Endometrial microvascular endothelial cells (primary cell): ENCODE results near the gene SIRPA. TPM values are rescaled to one million over a fixed set of nuclear protein-coding genes. Genes with fewer than 3 reads are reported as not detected.

Experiments
- in situ Hi-C: cut with HindIII; loops from 2 replicates; pipeline ENCODE4 v1.10.0; 2017; ENCODE audit warnings: low sequenced_read_pairs, low pct_unique_long_range_greater_than_20kb; ENCODE audit errors: inconsistent ontology term
- total RNA-seq: library from RNA; depleted of rRNA; stranded (reverse); fragments of >200 nt; gene quantifications from one replicate; pipeline ENCODE4 v1.2.3, GENCODE V29; 2015; ENCODE audit errors: inconsistent ontology term

SIRPA gene
- total RNA-seq, 1 donor from 2014 or later: 14.0 TPM

GRCh38 chr20:1922786-1923185, 27.6 kb downstream of the SIRPA start:
- in situ Hi-C loops: no loop called here

- in situ Hi-C loops: no loop called here
These were observed 30.0 kb downstream of the SIRPA start for GRCh38 chr20:1924910-1925861.

- in situ Hi-C loops: no loop called here
These were observed 31.0 kb downstream of the SIRPA start for GRCh38 chr20:1926237-1926636.

DNA sequence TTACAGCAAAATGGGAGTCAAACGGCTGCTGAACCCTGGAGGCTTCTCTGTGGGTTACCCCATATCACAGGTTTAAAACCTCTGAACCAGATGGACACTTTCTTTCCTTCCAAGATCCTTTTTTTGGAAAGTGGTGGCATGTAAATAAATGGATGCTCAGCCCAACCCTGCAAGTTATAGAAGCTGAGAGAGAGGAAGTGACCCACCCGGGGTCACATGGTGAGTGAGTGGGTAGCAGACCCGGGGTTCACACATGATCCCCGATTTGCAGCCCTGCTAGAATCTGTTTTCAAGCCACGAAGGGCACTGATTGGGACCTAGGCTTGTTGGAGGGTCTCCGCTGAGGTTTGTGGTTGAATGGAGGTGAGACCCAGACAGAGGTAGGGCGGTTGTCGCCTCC, 32.0 kb downstream of the SIRPA start:
- in situ Hi-C loops: no loop called here

DNA sequence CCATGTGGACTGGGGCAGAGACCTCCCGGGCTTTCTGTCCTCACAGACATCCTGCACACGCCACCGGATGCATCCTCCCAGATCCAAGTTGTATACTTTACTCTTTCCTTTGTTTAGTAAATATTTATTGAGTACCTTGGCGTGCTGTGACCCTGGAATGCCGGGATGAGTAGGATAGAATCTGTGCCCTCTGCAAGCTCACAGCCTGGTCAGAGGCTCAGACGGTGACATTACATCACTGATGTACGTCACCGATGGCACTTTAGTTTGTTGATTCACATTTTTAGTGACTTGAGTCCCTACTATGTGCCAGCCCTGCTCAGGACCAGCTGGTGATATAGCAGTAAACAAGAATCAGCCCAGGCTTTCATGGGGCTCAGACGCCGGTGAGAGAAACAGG, 32.9 kb downstream of the SIRPA start:
- in situ Hi-C loops: no loop called here

- in situ Hi-C loops: no loop called here
These were observed 33.6 kb downstream of the SIRPA start for GRCh38 chr20:1928782-1929181.

DNA sequence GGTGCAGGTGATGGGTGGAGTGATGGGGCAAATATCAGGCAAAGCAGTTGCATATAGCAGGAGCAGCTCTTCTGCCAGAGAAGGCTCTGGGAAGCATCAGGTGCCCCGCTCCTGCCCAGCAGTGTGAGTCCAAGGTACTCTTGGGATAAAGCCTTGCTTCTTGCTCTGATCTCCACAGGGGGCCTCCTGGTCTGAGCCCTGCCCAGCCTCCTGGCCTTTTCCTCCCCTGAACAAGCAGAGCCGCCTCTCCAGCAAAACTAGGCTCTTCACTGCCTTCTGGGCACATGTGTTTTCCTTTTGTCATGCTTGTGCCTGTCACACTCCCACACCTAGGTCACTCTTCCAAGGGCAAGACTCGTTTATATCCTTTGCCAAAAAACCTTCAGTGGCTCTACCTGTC, 34.3 kb downstream of the SIRPA start:
- in situ Hi-C loops: no loop called here

GRCh38 chr20:1930165-1930564, 35.0 kb downstream of the SIRPA start:
- in situ Hi-C loops: no loop called here

- in situ Hi-C loops: no loop called here
These were observed 36.6 kb downstream of the SIRPA start for GRCh38 chr20:1931830-1932229.

DNA sequence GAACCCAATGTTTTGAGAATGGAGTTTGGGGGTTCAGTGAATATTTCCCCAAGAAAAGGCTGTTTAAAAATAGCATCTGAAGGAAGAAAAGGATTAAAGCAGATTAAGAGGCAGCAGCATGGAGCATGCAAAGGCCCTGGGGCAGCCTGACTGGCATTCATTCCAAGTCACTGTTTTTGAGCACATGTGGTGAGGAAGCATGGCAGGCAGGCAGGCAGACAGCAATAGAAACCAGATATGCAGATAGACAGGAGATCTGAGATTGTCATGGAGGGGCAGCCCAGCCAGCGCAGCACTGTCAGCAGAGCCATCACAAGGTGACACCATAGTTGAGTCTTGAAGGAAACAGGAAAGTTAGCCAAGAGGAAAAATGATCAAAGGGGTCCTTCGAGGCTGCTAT, 37.8 kb downstream of the SIRPA start:
- in situ Hi-C loops: no loop called here

GRCh38 chr20:1933465-1933870, 38.3 kb downstream of the SIRPA start:
- in situ Hi-C loops: no loop called here

- in situ Hi-C loops: no loop called here
These were observed 38.9 kb downstream of the SIRPA start for GRCh38 chr20:1934156-1934555.

DNA sequence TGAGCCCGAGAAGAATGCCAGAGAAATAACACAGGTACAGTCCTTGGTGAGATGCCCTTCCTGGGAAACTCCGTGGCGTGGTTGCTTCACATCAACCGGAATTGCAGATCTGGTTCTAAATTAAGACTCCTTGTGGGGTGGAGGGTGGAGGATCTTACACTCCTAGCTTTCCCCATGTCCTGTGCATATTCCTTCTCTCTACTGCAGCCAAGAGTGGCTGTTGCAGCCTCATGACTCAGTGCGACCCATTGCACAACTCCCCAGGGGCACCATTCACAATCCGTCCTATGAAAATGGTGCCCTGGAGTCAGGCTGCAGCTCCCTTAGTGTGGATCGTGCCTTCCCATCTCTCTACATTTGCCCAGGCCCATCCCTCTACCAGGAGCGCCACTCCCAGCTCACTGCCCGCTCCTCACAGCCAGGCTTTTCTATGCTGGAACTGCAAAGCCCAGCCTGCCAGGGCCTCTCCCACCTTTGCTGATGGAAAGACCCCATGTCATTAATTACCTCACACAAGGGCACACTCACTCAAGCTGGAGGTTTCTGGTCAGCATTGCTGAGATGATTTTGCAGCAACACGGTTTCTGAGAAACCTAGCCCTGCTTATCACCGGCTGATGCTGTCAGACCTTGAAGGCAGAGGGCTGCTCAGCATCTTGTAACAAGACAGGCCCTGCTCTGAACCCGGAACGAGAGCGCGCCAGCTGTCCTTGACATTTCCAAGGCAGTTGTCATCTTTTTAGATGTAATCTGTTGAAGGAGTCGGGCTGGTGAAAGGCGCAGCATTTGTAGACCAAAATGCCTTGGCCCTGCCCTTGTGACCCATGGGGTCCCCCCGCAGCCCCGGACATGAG, 39.7 kb downstream of the SIRPA start:
- in situ Hi-C loops: no loop called here

DNA sequence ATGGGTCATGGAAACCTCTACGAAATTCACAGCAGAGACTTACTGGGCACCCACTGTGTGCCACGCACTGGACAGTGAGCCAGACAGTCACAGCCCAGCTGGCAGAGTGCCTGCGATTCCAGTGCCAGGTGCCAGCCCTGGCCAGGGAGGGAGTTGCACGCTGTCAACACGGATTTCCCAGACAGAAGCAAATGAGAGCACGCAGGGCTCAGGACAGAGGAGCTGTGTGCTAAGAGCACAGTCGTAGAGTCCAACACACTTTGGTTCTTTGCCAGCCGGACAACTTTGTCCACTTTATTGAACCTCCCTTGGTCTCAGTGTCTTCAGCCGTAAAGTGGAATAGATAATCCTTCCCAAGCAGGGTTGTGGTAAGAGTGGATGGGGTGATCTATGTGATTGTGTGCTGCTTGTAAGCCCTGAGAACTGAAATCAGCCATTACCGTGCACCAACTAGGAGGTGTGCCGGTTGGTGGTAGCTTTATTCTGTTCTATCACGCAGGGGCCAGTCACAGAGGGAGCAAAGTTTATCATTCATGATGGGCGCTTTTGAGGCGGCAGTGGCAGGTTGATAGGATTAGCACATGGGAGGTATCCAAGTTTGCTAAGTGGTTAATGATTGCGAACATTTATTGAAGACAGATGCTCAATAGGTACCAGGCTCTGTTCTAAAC, 40.6 kb downstream of the SIRPA start:
- in situ Hi-C loops: no loop called here

GRCh38 chr20:1937316-1937976, 42.2 kb downstream of the SIRPA start:
- in situ Hi-C loops: no loop called here

DNA sequence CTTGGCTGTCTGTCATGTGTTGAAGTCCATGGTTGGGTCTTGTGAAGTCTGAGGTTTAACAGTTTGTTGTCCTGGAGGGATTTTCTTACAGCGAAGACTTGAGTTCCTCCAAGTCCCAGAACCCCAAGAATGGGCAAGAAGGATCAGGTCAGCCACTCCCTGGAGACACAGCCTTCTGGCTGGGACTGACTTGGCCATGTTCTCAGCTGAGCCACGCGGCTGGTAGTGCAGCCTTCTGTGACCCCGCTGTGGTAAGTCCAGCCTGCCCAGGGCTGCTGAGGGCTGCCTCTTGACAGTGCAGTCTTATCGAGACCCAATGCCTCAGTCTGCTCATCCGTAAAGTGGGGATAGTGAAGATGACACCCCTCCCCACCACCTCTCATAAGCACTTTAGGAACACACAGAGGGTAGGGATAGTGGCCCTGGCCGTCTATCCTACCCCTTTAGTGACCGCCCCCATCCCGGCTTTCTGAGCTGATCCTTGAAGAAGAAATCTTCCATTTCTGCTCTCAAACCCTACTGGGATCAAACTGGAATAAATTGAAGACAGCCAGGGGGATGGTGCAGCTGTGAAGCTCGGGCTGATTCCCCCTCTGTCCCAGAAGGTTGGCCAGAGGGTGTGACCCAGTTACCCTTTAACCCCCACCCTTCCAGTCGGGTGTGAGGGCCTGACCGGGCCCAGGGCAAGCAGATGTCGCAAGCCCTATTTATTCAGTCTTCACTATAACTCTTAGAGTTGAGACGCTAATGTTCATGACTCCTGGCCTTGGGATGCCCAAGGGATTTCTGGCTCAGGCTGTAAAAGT, 43.5 kb downstream of the SIRPA start:
- in situ Hi-C loops: no loop called here

DNA sequence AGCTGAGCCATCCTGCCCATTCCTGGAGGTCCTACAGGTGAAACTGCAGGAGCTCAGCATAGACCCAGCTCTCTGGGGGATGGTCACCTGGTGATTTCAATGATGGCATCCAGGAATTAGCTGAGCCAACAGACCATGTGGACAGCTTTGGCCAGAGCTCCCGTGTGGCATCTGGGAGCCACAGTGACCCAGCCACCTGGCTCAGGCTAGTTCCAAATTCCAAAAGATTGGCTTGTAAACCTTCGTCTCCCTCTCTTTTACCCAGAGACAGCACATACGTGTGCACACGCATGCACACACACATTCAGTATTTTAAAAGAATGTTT, 44.0 kb downstream of the SIRPA start:
- in situ Hi-C loops: no loop called here

- in situ Hi-C loops: no loop called here
These were observed 45.4 kb downstream of the SIRPA start for GRCh38 chr20:1940581-1940980.
